Measurements from ENCODE around the gene SBSN. TPM values are rescaled to one million over a fixed set of nuclear protein-coding genes. Genes with fewer than 3 reads are reported as not detected.
A peak's percentile ranks its signal among the peaks of the same experiment; 100 is the strongest.
"Not testable (repeated sequence)": the region's sequence is repeated elsewhere in the genome, so short reads cannot be mapped to it uniquely, and the experiment has no call there.

SBSN gene
- total RNA-seq, 1 donor from 2014 or later = not detected

DNA sequence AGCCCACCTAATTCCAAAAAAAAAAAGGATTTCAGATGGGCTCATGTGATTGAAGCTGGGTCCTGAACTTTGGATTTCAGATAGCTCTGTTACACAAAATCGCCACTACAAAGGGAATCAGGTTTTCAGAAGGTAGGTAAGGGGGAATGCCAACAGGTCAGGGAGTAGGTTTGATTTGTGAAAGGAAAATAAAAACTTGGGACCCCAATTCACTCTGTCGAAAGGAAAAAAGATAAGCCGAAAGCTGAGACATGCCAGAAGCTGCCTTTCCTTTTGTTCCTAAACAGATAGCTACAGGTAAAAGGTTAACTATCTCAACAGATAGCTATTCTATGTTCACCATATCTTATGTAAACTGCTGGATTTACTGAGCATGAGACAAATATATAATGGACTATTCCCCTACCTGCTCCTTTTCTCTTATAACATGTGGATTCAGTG is 41.8 kb downstream of the SBSN start:
- TF ChIP-seq, protein P1, sequence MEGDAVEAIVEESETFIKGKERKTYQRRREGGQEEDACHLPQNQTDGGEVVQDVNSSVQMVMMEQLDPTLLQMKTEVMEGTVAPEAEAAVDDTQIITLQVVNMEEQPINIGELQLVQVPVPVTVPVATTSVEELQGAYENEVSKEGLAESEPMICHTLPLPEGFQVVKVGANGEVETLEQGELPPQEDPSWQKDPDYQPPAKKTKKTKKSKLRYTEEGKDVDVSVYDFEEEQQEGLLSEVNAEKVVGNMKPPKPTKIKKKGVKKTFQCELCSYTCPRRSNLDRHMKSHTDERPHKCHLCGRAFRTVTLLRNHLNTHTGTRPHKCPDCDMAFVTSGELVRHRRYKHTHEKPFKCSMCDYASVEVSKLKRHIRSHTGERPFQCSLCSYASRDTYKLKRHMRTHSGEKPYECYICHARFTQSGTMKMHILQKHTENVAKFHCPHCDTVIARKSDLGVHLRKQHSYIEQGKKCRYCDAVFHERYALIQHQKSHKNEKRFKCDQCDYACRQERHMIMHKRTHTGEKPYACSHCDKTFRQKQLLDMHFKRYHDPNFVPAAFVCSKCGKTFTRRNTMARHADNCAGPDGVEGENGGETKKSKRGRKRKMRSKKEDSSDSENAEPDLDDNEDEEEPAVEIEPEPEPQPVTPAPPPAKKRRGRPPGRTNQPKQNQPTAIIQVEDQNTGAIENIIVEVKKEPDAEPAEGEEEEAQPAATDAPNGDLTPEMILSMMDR (conservative IDR thresholded peaks at IDR 0.05; ENCODE audit: low read depth, low read length) = no peak
- no peak overlapping the region for H3K4me3 ChIP-seq (ENCODE audit: low read depth, low read length)
- DNase-seq (ENCODE audit: low read depth) = no peak

DNA sequence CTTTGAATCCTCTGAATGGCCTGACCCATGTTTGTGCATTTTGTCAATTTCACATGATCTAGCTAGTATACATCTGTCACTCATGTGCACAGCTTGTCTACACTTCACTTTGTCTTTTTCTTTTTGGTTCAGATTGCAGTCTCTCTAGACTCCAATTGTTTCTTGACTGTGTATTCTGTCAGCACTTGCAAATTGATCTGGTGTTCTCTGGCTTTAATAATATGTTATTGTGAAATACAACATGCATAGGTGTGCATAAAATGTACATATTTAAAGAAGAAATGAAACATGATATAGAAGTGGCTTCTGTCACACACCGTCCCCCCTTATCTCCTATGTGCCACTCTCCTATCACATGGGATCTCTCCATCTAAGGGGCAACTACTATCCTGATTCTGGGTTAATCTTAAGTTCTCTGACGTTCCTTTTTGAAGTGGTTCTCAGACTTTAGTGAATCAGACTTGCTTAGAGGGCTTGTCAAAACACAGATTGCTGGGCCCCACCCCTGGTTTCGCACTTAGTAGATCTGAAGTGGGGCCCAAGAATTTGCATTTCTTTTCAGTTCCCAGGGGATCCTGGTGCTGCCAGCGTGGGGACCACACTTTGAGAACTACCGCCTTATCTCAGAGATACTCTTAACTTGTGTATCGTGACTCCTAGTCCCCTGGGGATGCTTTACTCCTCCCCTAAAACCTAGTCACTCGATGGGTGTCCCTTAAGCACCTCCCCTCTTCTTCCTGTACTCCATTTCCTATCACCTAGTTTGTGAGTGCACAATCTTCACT is 43.7 kb downstream of the SBSN start:
- no peak for DNase-seq (ENCODE audit: low read depth)
- no peak overlapping the region for H3K4me3 ChIP-seq (ENCODE audit: low read depth, low read length)
- TF ChIP-seq, protein P1 (conservative IDR thresholded peaks at IDR 0.05; ENCODE audit: low read depth, low read length) = no peak

DNA sequence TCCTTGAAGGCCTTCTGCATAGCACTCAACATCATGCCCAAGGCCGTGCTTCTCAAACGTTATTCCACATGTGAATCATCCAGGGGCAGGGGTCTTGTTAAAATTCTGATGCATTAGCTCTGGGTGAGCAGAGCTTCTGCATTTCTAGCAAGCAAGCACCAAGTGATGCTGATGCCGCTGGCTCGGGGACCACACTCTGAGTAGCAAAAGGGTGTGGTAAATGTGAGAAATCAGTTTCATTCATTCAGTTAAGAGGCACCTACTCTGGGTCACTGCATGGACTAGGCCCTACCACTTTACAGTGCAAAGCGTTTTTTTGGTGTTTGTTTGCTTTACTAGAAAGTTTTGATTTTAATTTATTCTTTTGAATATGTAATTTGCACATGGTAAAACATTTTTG is 45.0 kb downstream of the SBSN start:
- H3K4me3 ChIP-seq (ENCODE audit: low read depth, low read length) = no peak overlapping the region
- no peak for DNase-seq (ENCODE audit: low read depth)
- TF ChIP-seq, protein P1 (conservative IDR thresholded peaks at IDR 0.05; ENCODE audit: low read depth, low read length) = no peak

DNA sequence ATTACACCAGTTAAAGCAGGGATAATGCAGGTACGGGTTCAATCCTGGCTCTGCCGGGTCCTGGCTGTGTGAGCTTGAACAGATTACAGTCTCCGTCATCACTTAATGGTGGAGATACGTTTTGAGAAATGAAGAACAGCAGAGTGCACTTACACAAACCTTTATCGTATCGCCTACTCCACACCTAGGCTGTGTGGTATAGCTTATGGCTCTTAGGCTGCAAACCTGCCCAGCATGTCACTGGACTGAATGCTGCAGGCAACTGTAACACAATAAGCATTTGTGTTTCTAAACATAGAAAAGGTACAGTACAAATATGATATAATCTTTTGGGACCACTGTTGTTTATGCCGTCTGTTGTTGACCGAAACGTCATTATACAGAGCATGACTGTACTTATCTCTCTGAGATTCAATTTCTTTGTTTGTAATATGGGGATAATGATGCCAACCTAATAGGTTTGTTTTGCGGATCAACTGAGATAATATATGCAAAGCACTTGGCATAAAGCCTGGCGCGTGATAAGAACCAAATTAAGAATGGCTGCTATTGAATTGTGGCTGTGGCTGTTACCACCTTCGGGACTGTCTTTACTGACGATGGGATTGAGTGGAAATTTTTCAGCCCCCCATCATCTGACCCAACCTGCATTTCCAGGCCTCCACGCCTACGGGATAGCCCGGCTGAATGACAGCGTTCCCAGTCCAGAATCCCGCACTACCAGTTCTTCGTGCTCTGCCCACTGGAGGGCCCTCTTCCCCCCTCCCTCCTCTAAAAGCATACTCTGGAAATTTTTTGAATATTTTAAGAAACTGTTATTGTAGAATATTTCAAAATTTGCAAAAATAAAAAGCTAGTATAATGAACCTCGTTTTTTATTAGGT is 49.1 kb downstream of the SBSN start:
- H3K4me3 ChIP-seq (ENCODE audit: low read depth, low read length) = no peak overlapping the region
- no peak for DNase-seq (ENCODE audit: low read depth)
- TF ChIP-seq, protein P1 (conservative IDR thresholded peaks at IDR 0.05; ENCODE audit: low read depth, low read length) = no peak

DNA sequence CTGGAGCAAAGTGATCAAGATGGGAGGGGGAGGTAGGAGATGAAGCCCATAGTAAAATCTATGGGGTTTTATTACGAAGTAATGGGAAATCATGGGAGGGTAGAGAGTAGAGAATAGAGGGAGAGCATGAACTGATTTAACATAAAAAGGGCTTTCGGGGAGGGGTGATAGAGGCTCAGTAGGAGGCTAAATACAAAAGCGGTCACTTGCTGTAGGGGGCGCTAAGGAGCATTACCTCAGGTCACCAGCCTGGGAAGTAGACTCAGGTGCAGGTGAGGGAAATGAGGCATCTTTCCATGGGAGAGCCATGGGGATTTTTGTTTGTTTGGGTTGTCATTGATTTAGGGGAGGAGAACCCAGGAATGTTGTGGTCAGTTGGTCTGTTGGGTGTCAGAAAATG is 52.0 kb downstream of the SBSN start:
- no peak for DNase-seq (ENCODE audit: low read depth)
- H3K4me3 ChIP-seq (ENCODE audit: low read depth, low read length) = no peak overlapping the region
- TF ChIP-seq, protein P1 (conservative IDR thresholded peaks at IDR 0.05; ENCODE audit: low read depth, low read length) = peak; percentile 25

DNA sequence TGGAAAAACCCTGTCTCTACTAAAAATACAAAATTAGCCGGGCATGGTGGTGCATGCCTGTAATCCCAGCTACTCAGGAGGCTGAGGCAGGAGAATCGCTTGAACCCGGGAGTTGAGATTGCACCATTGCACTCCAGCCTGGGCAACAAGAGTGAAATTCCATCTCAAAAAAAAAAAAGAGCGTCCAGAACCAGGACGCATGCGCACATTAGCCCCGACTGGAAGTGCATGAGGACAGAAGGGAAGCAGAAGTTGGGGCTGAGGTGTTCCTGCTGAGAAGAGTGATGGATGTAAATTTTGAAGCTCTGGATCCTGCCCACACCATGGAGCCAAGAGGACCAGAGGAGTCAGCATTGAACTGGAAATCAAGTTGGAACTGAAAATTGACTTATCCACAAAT is 53.5 kb downstream of the SBSN start:
- DNase-seq (ENCODE audit: low read depth); H3K4me3 ChIP-seq (ENCODE audit: low read depth, low read length): not testable (repeated sequence)

DNA sequence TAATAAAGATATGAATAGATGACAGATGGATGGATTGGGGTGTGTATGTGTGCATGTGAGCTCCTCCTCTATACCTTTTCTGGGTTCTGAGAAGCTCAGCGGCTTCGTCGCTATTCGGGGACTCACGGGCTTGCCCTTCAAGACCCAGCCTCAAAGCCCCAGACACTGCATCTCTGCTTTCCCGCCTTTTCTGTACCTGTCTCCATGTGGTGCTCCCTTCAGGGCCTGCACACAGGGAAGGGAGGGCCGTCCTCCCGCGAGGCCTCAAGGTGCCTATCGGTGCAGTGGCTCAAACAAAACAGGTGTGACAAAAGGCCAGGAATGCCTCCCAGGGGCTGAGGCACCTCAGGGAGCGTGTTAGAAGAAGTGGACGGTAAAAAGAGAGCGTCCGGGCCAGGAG is 54.0 kb downstream of the SBSN start:
- no peak for DNase-seq (ENCODE audit: low read depth)
- no peak overlapping the region for H3K4me3 ChIP-seq (ENCODE audit: low read depth, low read length)
- TF ChIP-seq, protein P1 (conservative IDR thresholded peaks at IDR 0.05; ENCODE audit: low read depth, low read length) = no peak
